ENCODE results near the gene PALB2. TPM values are rescaled to one million over a fixed set of nuclear protein-coding genes. Genes with fewer than 3 reads are reported as not detected.

The PALB2 gene
- total RNA-seq, 1 donor from 2014 or later, result 21.3 TPM

GRCh38 chr16:23581764-23582163, 59.3 kb downstream of the PALB2 start:
- no peak for DNase-seq (ENCODE audit: low spot score)

- no peak for DNase-seq (ENCODE audit: low spot score)
These were observed 60.7 kb downstream of the PALB2 start for GRCh38 chr16:23580391-23580790.

GRCh38 chr16:23579371-23579770, 61.7 kb downstream of the PALB2 start:
- DNase-seq (ENCODE audit: low spot score), result no peak

- DNase-seq (ENCODE audit: low spot score), result no peak
These were observed 62.8 kb downstream of the PALB2 start for GRCh38 chr16:23578101-23578830.

GRCh38 chr16:23577493-23577892, 63.6 kb downstream of the PALB2 start:
- DNase-seq (ENCODE audit: low spot score), result no peak

GRCh38 chr16:23575834-23576233, 65.3 kb downstream of the PALB2 start:
- DNase-seq (ENCODE audit: low spot score), result no peak

- DNase-seq (ENCODE audit: low spot score), result no peak
These were observed 67.3 kb downstream of the PALB2 start for GRCh38 chr16:23573817-23574216.

GRCh38 chr16:23572394-23572793, 68.7 kb downstream of the PALB2 start:
- DNase-seq (ENCODE audit: low spot score), result no peak

- DNase-seq (ENCODE audit: low spot score), result no peak
These were observed 69.2 kb downstream of the PALB2 start for GRCh38 chr16:23571895-23572294.

- DNase-seq (ENCODE audit: low spot score), result no peak
These were observed 70.0 kb downstream of the PALB2 start for GRCh38 chr16:23570992-23571632.

GRCh38 chr16:23567602-23568001, 73.5 kb downstream of the PALB2 start:
- DNase-seq (ENCODE audit: low spot score), result no peak

GRCh38 chr16:23566724-23567123, 74.4 kb downstream of the PALB2 start:
- DNase-seq (ENCODE audit: low spot score), result no peak

GRCh38 chr16:23564575-23565363, 76.3 kb downstream of the PALB2 start:
- no peak for DNase-seq (ENCODE audit: low spot score)

GRCh38 chr16:23563186-23563585, 77.9 kb downstream of the PALB2 start:
- DNase-seq (ENCODE audit: low spot score), result no peak

GRCh38 chr16:23562505-23562904, 78.6 kb downstream of the PALB2 start:
- no peak for DNase-seq (ENCODE audit: low spot score)

GRCh38 chr16:23561586-23561985, 79.5 kb downstream of the PALB2 start:
- DNase-seq (ENCODE audit: low spot score), result no peak

GRCh38 chr16:23557779-23558702, 83.1 kb downstream of the PALB2 start:
- DNase-seq (ENCODE audit: low spot score), result peak; percentile 46

- DNase-seq (ENCODE audit: low spot score), result peak; percentile 98
These were observed 84.0 kb downstream of the PALB2 start, which contains the start of the genes EARS2 and UBFD1 for GRCh38 chr16:23556881-23557778. Gene EARS2, minus strand, starts transcription at chr16:23557350. Its CDS starts 7 bp downstream, at chr16:23557343. Gene UBFD1, plus strand, starts transcription at chr16:23557727. Its CDS starts 16 bp downstream, at chr16:23557743.

GRCh38 chr16:23554536-23554935, 86.6 kb downstream of the PALB2 start:
- no peak for DNase-seq (ENCODE audit: low spot score)
